Tibial artery (tissue), 4 donors: ENCODE measurements around the gene ATP8B4.

Source experiments
- DNase-seq, 2 donors: peaks; one replicate each; pipeline ENCODE4 v3.0.0-alpha.2; 2019
- H3K27ac ChIP-seq, 2 donors: fragments of 200-600 bp; sonication (generic) in 1 of 2; 1 replicate in 1 of 2; 2 replicates in 1 of 2; pipeline ENCODE4 v1.5.1; 2018 to 2019; ENCODE audit warnings: mild to moderate bottlenecking in 1 of 2
- H3K27me3 ChIP-seq, 2 donors: fragments of 200-600 bp; sonication (generic) in 1 of 2; one replicate each; pipeline versions ENCODE4 v1.5.1 to v1.6.0; 2016 to 2019
- H3K36me3 ChIP-seq, 3 donors: fragments of 200-600 bp; sonication (generic) in 2 of 3; one replicate each; pipeline ENCODE4 v1.5.1; 2016 to 2019; ENCODE audit warnings: mild to moderate bottlenecking in 2 of 3
- H3K4me1 ChIP-seq, 4 donors: fragments of 200-600 bp; sonication (generic) in 2 of 4; 1 replicate in 3 of 4; 2 replicates in 1 of 4; pipeline ENCODE4 v1.5.1; 2016 to 2019
- H3K4me3 ChIP-seq, 2 donors: fragments of 200-600 bp; sonication (generic) in 1 of 2; 1 replicate in 1 of 2; 2 replicates in 1 of 2; pipeline ENCODE4 v1.5.1; 2018 to 2019; ENCODE audit warnings: mild to moderate bottlenecking in 2 of 2
- H3K9me3 ChIP-seq, 3 donors: fragments of 200-600 bp; sonication (generic) in 1 of 3; one replicate each; pipeline ENCODE4 v1.5.1; 2016 to 2019
- intact Hi-C: fragments of 100-400 bp; cut with DNase I; formaldehyde crosslinking; loops from one replicate; pipeline ENCODE4 v1.15.0; 2023; ENCODE audit warnings: low total_unique reads
- TF ChIP-seq, protein P1 (sequence below), 2 experiments: fragments of 200-600 bp in 1 of 2; fragments of 450-650 bp in 1 of 2; IDR thresholded peaks; one replicate each; pipeline ENCODE4 v1.5.1; 2017 to 2019; ENCODE audit warnings: antibody characterized with exemption in 2 of 2, mild to moderate bottlenecking in 1 of 2, moderate library complexity in 1 of 2

ATP8B4 gene

GRCh38 chr15:49876401-49877038 is 242.5 kb downstream of the ATP8B4 start:
- intact Hi-C loops, result no loop called here
- DNase-seq, result peak; percentile 35 to 67
- TF ChIP-seq, protein P1, sequence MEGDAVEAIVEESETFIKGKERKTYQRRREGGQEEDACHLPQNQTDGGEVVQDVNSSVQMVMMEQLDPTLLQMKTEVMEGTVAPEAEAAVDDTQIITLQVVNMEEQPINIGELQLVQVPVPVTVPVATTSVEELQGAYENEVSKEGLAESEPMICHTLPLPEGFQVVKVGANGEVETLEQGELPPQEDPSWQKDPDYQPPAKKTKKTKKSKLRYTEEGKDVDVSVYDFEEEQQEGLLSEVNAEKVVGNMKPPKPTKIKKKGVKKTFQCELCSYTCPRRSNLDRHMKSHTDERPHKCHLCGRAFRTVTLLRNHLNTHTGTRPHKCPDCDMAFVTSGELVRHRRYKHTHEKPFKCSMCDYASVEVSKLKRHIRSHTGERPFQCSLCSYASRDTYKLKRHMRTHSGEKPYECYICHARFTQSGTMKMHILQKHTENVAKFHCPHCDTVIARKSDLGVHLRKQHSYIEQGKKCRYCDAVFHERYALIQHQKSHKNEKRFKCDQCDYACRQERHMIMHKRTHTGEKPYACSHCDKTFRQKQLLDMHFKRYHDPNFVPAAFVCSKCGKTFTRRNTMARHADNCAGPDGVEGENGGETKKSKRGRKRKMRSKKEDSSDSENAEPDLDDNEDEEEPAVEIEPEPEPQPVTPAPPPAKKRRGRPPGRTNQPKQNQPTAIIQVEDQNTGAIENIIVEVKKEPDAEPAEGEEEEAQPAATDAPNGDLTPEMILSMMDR (IDR thresholded peaks at IDR 0.05), result peak; percentile 14 to 27
- H3K36me3 ChIP-seq, result no peaks in the 10 kb centered on the region
- peaks cover 7 to 37% (median 27%) of the 10 kb centered on the region in 4 donors for H3K4me1 ChIP-seq
- no peaks in the 10 kb centered on the region for H3K27me3 ChIP-seq
- H3K4me3 ChIP-seq, result no peak overlapping the region
- no peaks in the 10 kb centered on the region for H3K9me3 ChIP-seq
- H3K27ac ChIP-seq, result peak overlapping the region; percentile 80 to 86

DNA sequence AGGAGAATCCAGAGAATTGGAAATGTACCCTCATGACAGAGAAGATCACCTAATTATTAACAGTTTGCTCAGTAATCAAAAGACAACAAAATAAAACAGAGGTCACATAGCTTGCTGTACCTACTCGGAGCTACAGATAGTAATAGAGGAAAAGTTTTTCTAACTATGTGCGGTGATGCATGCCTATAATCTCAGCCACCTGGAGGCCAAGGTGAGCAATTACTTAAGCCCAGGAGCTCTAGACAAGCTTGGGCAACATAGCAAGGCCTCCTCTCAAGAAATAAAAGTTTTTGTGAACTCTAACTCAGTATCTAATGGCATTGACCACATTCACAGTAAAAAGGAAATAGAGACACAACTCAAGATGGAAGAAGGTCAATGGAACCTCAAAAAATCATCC is 243.6 kb downstream of the ATP8B4 start:
- Histone ChIP-seq H3K4me3 (no peak overlapping the region), H3K27me3 (no peaks in the 10 kb centered on the region), H3K36me3 (no peaks in the 10 kb centered on the region), H3K27ac (peak overlapping the region; percentile 80 to 86), H3K4me1 (peaks cover 7 to 37% (median 27%) of the 10 kb centered on the region in 4 donors), H3K9me3 (no peaks in the 10 kb centered on the region)
- no peak for DNase-seq
- TF ChIP-seq, protein P1 (IDR thresholded peaks at IDR 0.05), result no peak
- intact Hi-C loops, result no loop called here

DNA sequence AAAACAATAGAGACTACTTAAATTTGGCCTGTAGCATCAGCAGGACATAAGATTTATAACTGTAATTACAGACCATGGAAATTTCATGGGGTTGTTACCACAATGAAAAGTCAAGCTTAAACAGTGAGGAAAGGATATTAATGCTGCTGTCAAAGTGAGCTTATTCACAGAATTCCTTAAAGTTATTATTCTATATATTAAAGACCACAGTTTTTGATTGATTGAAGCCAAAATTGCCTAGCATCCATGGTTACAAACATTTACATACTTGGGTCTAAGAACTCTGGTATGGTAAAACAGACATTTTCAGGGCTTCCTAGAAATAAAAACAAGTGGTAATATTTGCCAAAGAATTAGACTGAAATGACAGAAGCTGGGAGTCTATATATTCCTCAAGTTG is 248.6 kb downstream of the ATP8B4 start:
- H3K9me3 ChIP-seq, result peaks cover 0 to 7% (median 0%) of the 10 kb centered on the region in 3 donors
- intact Hi-C loops, result no loop called here
- H3K27me3 ChIP-seq, result no peaks in the 10 kb centered on the region
- no peaks in the 10 kb centered on the region for H3K36me3 ChIP-seq
- TF ChIP-seq, protein P1 (IDR thresholded peaks at IDR 0.05), result no peak
- no peak for DNase-seq
- H3K4me1 ChIP-seq, result no peaks in the 10 kb centered on the region
- no peak overlapping the region for H3K4me3 ChIP-seq
- H3K27ac ChIP-seq, result no peak overlapping the region

- intact Hi-C loops, result no loop called here
- Histone ChIP-seq H3K36me3 (no peaks in the 10 kb centered on the region), H3K4me3 (no peak overlapping the region), H3K4me1 (peaks cover 0 to 13% (median 7%) of the 10 kb centered on the region in 4 donors), H3K27me3 (no peaks in the 10 kb centered on the region), H3K27ac (no peak overlapping the region), H3K9me3 (peaks cover 0 to 7% (median 0%) of the 10 kb centered on the region in 3 donors)
- TF ChIP-seq, protein P1 (IDR thresholded peaks at IDR 0.05), result no peak
- DNase-seq, result no peak
Measured at GRCh38 chr15:49868348-49868747, 250.7 kb downstream of the ATP8B4 start.

DNA sequence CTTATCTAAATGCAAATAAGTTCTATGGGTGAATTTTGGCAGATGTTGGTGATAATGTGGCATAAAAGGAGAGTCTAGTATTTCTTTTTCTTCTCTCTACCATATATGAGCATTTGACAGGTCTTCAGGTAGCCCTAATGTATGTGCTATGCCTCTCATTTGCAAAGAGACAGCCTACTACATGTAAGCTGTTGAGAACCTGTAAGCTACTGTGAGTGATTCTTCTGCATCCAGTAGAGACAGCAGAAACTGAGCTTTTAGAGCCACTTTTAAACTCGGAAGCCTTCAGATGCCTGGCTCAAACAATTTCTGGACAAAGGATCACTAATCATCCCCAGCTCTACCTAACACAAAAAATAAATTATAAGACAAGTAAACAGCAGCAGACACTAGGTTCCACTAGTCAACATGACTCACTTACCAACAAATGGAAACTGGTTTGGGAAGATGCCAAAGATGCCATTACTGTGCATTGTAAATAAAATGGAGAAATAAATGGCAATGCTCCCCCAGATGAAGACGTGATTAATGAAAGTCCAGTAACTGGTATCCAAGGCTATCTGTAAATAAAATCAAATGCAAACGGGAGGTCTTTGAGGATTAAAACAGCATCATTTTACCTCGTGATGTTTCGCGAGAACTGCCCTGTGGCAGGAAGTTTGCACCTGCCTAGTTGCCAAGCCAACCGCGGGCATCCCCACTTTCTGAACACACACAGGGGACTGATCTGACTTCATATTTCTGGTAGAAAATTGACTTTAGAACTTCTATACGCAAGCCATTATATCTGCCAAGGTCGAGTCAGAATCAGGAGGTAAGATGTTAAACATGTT is 252.9 kb downstream of the ATP8B4 start:
- Histone ChIP-seq H3K36me3 (no peaks in the 10 kb centered on the region), H3K4me3 (no peak overlapping the region), H3K9me3 (peaks cover 0 to 7% (median 0%) of the 10 kb centered on the region in 3 donors), H3K27me3 (no peaks in the 10 kb centered on the region), H3K27ac (no peak overlapping the region), H3K4me1 (peaks cover 0 to 27% (median 12%) of the 10 kb centered on the region in 4 donors)
- no peak for DNase-seq
- TF ChIP-seq, protein P1 (IDR thresholded peaks at IDR 0.05), result no peak
- intact Hi-C loops, result no loop called here
